Measurements from ENCODE around the gene SOX9.

SOX9 gene

GRCh38 chr17:72120642-72121163, at the start of gene SOX9:
Gene SOX9, plus strand, starts transcription at chr17:72121020. Its CDS starts 372 bp downstream, at chr17:72121392.
- DNase-seq (ENCODE audit: low read depth) = no peak

- no peak for DNase-seq (ENCODE audit: low read depth)
These were observed 49.5 kb upstream of the SOX9 start for GRCh38 chr17:72071330-72071729.

- DNase-seq (ENCODE audit: low read depth) = no peak
These were observed 44.7 kb upstream of the SOX9 start for GRCh38 chr17:72075995-72076677.

GRCh38 chr17:72076678-72077030, 44.2 kb upstream of the SOX9 start:
- DNase-seq (ENCODE audit: low read depth) = no peak

- DNase-seq (ENCODE audit: low read depth) = no peak
These were observed 43.4 kb upstream of the SOX9 start for GRCh38 chr17:72077326-72077960.

GRCh38 chr17:72079700-72080099, 41.1 kb upstream of the SOX9 start:
- no peak for DNase-seq (ENCODE audit: low read depth)

- no peak for DNase-seq (ENCODE audit: low read depth)
These were observed 32.9 kb upstream of the SOX9 start for GRCh38 chr17:72087876-72088275.

- DNase-seq (ENCODE audit: low read depth) = no peak
These were observed 31.3 kb upstream of the SOX9 start for GRCh38 chr17:72089453-72089987.

- no peak for DNase-seq (ENCODE audit: low read depth)
These were observed 30.7 kb upstream of the SOX9 start for GRCh38 chr17:72090108-72090507.

- no peak for DNase-seq (ENCODE audit: low read depth)
These were observed 28.0 kb upstream of the SOX9 start for GRCh38 chr17:72092710-72093322.

- DNase-seq (ENCODE audit: low read depth) = no peak
These were observed 27.1 kb upstream of the SOX9 start for GRCh38 chr17:72093707-72094106.

- no peak for DNase-seq (ENCODE audit: low read depth)
These were observed 25.5 kb upstream of the SOX9 start for GRCh38 chr17:72095316-72095715.

GRCh38 chr17:72097144-72097543, 23.7 kb upstream of the SOX9 start:
- no peak for DNase-seq (ENCODE audit: low read depth)

- DNase-seq (ENCODE audit: low read depth) = no peak
These were observed 20.9 kb upstream of the SOX9 start for GRCh38 chr17:72099919-72100318.

- no peak for DNase-seq (ENCODE audit: low read depth)
These were observed 20.4 kb upstream of the SOX9 start for GRCh38 chr17:72100470-72100869.

- DNase-seq (ENCODE audit: low read depth) = no peak
These were observed 19.3 kb upstream of the SOX9 start for GRCh38 chr17:72101526-72101925.

GRCh38 chr17:72102366-72102765, 18.5 kb upstream of the SOX9 start:
- DNase-seq (ENCODE audit: low read depth) = no peak

- no peak for DNase-seq (ENCODE audit: low read depth)
These were observed 16.5 kb upstream of the SOX9 start for GRCh38 chr17:72104164-72104862.

- DNase-seq (ENCODE audit: low read depth) = no peak
These were observed 16.0 kb upstream of the SOX9 start for GRCh38 chr17:72104863-72105234.

- no peak for DNase-seq (ENCODE audit: low read depth)
These were observed 13.7 kb upstream of the SOX9 start for GRCh38 chr17:72107100-72107499.

GRCh38 chr17:72110231-72110941, 10.4 kb upstream of the SOX9 start:
- DNase-seq (ENCODE audit: low read depth) = no peak

- DNase-seq (ENCODE audit: low read depth) = no peak
These were observed 9.9 kb upstream of the SOX9 start for GRCh38 chr17:72110942-72111318.
